Neural crest cell (in vitro differentiated cells): ENCODE data around the gene LDB3. TPM values are rescaled to one million over a fixed set of nuclear protein-coding genes. Genes with fewer than 3 reads are reported as not detected.
A peak's percentile ranks its signal among the peaks of the same experiment; 100 is the strongest.

Experiments
- DNase-seq: peaks from one replicate; pipeline ENCODE4 v3.0.0; 2021; ENCODE audit warnings: low read depth, mixed read lengths, low spot score
- H3K27ac Mint-ChIP-seq: one replicate; pipeline ENCODE4 v1.8.0; 2021; ENCODE audit warnings: mild to moderate bottlenecking, mixed read lengths; ENCODE audit not compliant: unreplicated experiment
- H3K27me3 Mint-ChIP-seq: 2 replicates; pipeline ENCODE4 v1.8.0; 2021; ENCODE audit warnings: low read depth, mild to moderate bottlenecking, mixed read lengths
- H3K36me3 Mint-ChIP-seq: 2 replicates; pipeline ENCODE4 v1.8.0; 2021; ENCODE audit warnings: low read depth, mild to moderate bottlenecking, mixed read lengths
- H3K4me1 Mint-ChIP-seq: 2 replicates; pipeline ENCODE4 v1.8.0; 2021; ENCODE audit warnings: mixed read lengths
- H3K4me3 Mint-ChIP-seq: one replicate; pipeline ENCODE4 v1.8.0; 2021; ENCODE audit warnings: mild to moderate bottlenecking, mixed read lengths
- H3K9me3 Mint-ChIP-seq: 2 replicates; pipeline ENCODE4 v1.8.0; 2021; ENCODE audit warnings: mixed read lengths
- CTCF ChIP-seq: fragments of 200-600 bp; sonication (generic); conservative IDR thresholded peaks from 2 replicates; pipeline ENCODE4 v1.5.0; 2021; ENCODE audit warnings: antibody characterized with exemption, mild to moderate bottlenecking
- total RNA-seq: library from RNA; stranded (reverse); gene quantifications from 2 replicates; pipeline ENCODE4 v1.2.1, GENCODE V29; 2021

LDB3 gene
- total RNA-seq, 1 donor from 2014 or later = 0.56 TPM

- no peak overlapping the region for H3K4me3 Mint-ChIP-seq
- H3K27me3 Mint-ChIP-seq = no peaks in the 10 kb centered on the region
- no peak for TF ChIP-seq CTCF
- H3K4me1 Mint-ChIP-seq = peaks cover under 1% of the 10 kb centered on the region
- no peaks in the 10 kb centered on the region for H3K9me3 Mint-ChIP-seq
- no peak overlapping the region for H3K27ac Mint-ChIP-seq
- no peaks in the 10 kb centered on the region for H3K36me3 Mint-ChIP-seq
- DNase-seq = no peak
Measured at GRCh38 chr10:86658751-86659150, 9.6 kb upstream of the LDB3 start.

- no peaks in the 10 kb centered on the region for H3K36me3 Mint-ChIP-seq
- no peaks in the 10 kb centered on the region for H3K27me3 Mint-ChIP-seq
- no peak overlapping the region for H3K27ac Mint-ChIP-seq
- TF ChIP-seq CTCF = no peak
- no peak for DNase-seq
- no peak overlapping the region for H3K4me3 Mint-ChIP-seq
- no peaks in the 10 kb centered on the region for H3K9me3 Mint-ChIP-seq
- H3K4me1 Mint-ChIP-seq = peaks cover 5% of the 10 kb centered on the region
Measured at GRCh38 chr10:86659161-86659691, 9.1 kb upstream of the LDB3 start.

DNA sequence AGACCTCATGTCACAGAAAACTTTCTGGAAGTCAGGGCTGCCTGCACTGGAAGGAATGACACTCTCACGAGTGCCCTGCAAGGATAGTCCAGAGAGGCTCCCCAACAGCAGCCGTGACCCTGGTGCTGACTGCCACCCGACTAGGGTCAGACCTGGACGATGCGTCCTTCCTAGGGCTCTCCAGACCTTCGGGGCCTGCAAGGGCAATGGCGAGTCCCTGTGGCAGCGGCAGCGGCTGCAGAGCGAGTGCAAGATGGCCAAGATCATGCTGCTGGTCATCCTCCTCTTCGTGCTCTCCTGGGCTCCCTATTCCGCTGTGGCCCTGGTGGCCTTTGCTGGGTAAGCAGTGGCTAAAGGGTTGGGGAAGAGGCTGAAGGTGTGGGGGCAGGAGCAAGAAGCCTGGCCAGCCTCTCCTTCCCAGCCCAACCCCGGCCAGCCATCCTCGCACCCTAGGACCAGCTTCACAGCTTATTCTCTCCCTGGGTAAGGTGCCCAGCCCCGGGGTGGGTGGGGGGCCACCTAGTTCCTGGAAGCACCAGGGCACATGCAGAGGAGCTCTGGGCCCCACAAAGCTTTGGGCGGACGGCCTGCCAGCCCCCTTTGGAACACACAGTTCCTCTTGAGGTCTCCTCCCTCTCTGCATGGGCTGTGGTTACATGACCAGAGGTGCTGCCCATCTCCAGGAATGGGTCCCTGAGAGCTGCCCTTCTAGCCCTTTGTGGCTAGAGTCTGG is 8.4 kb upstream of the LDB3 start:
- Mint-ChIP-seq H3K27ac (no peak overlapping the region), H3K4me1 (peaks cover 9% of the 10 kb centered on the region), H3K9me3 (no peaks in the 10 kb centered on the region), H3K4me3 (no peak overlapping the region), H3K36me3 (no peaks in the 10 kb centered on the region), H3K27me3 (no peaks in the 10 kb centered on the region)
- DNase-seq = no peak
- no peak for TF ChIP-seq CTCF

- Mint-ChIP-seq H3K9me3 (no peaks in the 10 kb centered on the region), H3K36me3 (no peaks in the 10 kb centered on the region), H3K27me3 (no peaks in the 10 kb centered on the region), H3K4me3 (no peak overlapping the region), H3K4me1 (peaks cover 24% of the 10 kb centered on the region), H3K27ac (peak overlapping the region; percentile 67)
- DNase-seq = no peak
- TF ChIP-seq CTCF = no peak
Measured at GRCh38 chr10:86661161-86662025, 6.9 kb upstream of the LDB3 start.

DNA sequence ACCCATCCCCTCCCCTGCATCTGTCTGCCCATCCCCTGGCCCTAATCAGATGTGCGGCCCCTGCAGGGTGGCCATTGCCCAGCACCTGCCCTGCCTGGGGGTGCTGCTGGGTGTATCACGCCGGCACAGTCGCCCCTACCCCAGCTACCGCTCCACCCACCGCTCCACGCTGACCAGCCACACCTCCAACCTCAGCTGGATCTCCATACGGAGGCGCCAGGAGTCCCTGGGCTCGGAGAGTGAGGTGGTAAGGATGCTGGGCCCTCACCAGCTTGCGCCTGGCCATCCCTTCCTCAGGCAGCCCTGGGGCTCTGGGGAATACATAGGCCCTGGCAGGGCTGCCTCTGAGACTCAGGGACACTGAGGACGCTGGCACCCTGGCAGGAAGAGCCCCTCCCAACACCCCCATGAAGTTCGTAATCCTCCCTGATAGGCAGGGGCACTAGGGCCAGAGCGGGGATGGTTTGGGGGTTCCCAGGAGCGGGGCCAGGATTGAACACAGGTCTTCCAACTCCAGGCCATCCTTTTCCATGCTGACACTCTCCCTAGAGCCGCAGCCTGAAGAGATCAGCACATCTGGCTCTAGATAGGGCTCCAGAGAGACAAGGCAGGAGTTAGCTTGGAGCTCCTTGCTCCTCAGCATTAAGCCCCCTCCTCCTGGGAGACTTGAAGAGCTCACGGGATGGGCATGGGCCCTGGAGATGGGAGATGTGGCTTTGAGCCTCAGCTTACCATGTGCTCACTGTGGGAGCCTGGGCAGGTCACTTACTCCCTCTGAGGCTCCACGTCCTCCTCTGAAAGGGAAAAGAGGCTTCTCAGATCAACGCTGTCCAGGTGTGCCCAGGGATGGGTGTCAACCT is 5.9 kb upstream of the LDB3 start:
- TF ChIP-seq CTCF = no peak
- peaks cover 30% of the 10 kb centered on the region for H3K4me1 Mint-ChIP-seq
- no peak overlapping the region for H3K4me3 Mint-ChIP-seq
- no peak for DNase-seq
- no peak overlapping the region for H3K27ac Mint-ChIP-seq
- no peaks in the 10 kb centered on the region for H3K36me3 Mint-ChIP-seq
- no peaks in the 10 kb centered on the region for H3K9me3 Mint-ChIP-seq
- H3K27me3 Mint-ChIP-seq = no peaks in the 10 kb centered on the region
